Right forelimb (tissue), 1 donor: ENCODE data around the gene BICD1.
"Not testable (repeated sequence)": the region's sequence is repeated elsewhere in the genome, so short reads cannot be mapped to it uniquely, and the experiment has no call there.

Experiments
- DNase-seq: peaks from one replicate; pipeline ENCODE4 v3.0.0-alpha.2; 2018

BICD1 gene

DNA sequence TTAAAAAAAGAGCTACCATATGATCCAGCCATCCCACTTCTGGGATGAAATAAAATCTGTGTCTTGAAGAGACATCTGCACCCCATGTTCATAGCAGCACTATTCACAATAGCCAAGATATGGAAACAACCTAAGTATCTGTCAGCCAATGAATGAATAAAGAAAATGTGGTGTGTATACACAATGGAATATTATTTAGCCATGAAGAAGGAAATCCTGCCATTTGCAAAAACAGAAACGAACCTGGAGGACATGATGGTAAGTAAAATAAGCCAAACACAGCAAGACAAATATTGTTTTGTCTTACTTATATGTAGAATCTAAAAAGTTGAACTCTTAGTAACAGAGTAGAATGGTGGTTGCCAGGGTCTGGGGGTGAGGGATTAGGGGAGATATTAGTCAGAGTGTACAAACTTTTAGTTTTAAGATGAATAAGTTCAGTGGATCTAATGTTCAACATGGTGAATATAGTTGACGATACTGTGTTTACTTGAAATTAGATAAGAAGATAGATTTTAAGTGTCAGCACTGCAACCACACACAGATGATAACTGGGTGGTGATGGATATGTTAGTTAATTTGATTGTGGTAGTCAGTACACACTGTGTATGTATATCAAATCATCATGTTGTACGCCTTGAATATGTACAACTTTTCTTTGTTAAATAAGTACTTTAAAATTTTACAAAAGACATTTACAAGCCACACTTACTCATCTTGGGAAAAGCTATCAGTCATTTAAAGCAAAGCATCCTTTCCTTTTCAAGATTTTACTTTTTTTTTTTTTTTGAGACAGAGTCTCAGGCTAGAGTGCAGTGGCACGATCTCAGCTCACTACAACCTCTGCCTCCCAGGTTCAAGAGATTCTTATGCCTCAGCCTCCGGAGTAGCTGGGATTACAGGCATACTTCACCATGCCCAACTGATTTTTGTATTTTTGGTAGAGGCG, 89.9 kb downstream of the BICD1 start:
- no peak for DNase-seq

DNA sequence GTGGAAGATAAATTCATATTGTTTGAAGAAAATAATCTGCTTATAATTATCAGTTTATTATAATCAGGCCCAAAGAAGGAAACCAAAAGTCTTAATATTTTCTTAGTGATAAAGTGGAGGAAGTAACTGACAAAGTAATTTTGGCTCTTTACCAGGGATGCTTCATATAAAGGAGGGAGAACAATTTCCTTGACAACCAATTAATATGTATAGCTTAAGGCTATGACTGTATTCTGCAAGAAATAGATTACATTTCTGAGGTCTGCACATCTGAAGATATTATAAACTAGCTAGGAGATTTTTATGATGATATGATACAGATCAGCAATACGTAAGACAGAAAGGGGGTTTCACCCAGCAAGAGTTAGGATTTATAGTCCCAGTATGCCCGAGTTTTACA, 90.8 kb downstream of the BICD1 start:
- no peak for DNase-seq

DNA sequence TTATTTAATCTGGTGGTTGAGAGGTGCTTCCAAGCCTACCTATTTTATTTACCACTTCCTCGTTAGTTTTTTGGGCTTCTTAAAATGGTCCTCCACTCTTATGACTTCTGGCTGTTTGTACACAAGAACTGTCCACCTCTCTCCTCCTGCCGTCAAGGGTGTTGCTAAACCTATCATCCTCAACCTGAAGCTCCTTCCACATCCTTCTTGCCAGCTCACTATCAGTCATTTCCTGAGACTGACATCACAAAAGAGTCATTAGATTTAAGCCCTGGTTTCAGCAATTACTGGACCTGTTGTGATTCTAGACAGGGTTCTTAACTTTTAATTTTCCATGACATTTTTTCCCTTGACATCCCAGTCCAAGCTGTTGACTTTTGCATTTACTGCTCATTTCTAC, 91.9 kb downstream of the BICD1 start:
- DNase-seq, result no peak

DNA sequence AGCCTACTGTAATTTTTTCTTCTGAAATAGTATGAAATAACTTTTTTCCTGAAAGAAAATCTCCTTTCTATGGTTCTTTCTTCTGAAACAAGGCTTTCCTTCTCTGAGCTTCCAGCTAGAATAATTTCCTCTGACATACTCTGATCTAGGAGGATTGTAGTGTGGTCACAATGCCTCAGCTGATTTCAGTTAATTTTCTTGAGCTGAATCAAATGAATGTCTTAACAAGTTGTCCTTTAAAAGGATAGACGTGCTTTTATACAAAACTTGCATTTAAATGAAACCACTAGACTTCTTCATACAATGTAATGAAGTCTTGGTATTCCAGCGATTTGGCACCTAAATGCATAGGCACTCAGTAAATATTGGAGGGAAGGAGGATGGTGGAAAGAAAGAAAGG, 94.4 kb downstream of the BICD1 start:
- no peak for DNase-seq

DNA sequence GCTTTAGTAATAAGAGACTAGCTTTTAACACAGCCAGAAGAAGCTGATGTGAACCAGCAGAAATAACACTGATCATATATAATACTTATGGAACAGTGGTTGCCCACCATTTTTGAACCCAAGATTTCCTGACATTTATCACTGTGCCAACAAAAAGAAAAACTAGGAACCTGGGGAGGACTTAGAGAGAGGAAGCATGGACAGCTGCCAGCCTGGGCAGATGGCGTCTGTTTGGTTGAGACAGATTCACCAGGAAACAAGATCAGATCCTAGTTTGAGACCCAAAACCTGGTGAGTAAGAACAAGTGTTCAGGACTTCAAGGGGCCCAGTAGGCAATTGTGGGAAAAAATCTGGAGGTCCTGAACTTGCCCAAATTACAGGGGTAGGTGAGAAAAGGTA, 95.3 kb downstream of the BICD1 start:
- DNase-seq, result no peak

DNA sequence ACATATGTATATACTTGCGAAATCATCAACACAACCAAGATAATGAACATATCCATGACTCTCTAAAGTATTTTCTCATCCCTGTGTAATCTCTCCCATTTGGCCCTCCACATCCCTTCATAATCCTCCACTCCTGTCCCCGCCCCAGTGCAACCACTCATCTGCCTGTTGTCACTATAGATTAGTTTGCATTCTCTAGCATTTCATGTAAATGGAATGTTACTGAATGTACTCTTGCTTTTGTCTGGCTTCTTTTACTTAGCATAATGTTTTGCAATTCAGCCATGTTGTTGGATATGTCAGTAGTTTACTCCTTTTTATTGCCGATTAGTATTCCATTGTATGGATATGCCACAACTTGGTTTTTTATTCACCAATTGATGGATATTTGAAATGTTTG, 99.1 kb downstream of the BICD1 start:
- no peak for DNase-seq

DNA sequence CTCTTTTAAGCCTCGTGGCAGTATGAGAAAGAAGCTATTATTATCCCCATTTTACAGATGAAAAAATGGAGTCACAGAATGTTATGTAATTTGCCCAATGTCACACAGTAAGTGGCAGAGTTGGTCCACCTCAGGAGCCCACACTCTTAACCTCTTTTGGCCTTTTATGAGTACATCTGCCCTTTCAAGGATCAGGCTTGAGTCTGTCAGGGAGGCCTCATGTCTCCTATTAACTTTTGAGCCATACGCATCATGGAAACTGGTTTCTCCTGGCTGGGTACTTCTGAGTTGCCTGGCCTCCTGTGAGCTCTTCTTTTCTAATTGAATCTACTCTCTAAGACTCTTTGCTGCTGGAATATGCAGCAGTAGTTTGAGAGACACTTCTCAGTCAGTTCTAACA, 101.7 kb downstream of the BICD1 start:
- no peak for DNase-seq

DNA sequence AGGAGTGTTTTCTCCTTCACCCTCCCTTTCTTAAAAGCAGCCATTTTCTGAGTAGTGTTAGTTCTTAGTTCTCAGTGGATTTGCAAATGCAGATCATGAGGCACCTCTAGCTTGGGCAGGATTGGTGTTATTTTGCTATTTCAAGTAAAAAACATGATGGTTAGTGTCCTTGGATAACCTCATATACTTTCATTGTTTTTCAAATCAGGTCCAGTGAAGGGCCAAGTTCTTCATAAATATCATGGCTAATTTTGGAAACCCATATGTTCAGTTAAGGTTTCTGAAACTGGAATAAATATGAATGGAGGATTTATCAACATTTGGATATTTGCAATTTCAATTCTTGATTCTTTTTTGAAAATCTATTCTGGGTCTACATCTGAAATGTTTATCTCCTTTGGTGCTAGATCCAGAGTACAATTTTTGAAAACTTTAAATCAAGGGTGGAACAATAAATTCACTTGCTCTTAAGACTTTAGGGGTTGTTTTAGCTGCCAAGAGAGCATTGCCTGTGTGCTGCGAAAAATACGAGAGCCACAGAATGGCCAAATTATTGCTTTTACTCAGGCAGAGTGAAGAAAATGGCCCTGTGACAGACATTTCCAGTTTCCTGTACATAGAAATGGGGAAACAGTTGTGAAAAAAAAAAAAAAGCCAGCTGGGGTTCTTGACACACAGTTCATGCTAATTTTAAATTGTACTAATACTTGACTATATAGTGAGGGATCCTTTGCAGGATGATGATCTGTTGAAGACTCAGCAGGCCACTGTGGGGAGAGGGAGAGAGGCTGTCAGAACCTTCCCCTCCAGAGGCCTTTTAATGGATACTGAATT, 104.6 kb downstream of the BICD1 start:
- no peak for DNase-seq

DNA sequence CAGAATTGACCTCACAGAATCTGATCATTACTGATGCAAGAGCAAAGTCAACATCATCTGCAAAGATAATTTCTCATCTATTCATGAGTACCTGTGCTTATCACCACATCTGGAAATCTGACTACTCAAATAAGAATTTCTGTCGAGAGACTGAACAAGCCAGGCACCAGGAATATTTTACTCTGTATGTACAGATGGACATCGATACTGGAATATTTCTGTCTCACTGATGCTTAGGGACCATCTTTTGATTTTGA, 105.2 kb downstream of the BICD1 start:
- DNase-seq, result no peak

DNA sequence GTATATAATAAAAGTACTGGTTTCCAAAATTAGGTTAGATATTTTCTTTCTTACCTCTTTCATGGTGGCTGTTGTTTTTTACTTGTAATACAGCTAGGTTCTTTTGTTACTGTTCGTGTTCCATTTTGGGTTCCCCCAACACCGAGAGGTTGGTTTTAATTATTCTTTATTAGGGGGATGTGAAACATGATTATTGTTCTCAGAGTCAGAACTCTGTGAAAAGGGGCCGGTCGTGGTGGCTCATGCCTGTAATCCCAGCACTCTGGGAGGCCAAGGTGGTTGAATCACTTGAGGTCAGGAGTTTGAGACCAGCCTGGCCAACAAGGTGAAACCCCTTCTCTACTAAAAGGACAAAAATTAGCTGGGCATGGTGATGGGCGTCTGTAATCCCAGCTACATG, 108.1 kb downstream of the BICD1 start:
- DNase-seq, result no peak

DNA sequence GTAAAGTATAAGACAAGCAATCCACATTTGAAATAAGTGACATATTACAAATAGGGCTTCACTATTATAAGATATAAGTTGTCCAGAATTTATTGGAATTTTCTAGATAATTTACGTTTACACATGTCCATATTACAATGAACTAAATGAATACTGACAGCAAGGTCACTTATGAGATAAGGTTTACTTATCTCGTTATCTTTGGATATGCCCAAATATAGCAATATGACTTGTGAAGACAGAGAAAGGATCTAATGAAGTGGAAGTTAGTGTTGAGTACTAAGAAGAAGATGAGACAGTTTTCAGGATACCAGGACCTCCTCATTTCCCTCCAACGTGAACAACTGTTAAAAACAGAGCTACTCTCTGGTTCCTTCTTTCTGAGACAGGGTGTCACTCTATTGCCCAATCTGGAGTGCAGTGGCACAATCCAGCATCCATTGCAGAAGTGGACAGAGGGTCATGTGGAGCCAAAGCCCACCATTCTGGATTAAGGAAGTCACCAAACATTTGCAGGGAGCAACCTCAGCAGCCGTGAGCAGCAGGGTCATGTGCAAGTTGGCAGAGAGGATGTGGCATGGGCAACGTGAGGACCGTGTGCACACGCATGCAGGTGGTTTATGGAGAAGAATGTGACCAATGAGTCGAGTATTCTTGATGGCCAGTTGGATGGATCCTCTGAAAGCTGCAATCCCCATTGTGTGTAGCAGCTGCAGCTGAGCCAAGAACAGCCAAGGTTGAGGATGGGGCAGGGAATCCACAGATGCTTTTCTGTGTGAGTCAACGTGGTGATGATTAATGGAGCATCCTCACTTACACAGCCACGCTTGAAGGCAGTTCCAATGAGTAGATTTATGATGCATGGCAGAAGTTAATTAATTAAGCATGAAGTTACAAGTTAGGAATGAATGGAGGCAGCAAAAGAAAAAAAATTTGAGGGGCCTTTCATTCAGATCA, 111.0 kb downstream of the BICD1 start:
- DNase-seq, result no peak

DNA sequence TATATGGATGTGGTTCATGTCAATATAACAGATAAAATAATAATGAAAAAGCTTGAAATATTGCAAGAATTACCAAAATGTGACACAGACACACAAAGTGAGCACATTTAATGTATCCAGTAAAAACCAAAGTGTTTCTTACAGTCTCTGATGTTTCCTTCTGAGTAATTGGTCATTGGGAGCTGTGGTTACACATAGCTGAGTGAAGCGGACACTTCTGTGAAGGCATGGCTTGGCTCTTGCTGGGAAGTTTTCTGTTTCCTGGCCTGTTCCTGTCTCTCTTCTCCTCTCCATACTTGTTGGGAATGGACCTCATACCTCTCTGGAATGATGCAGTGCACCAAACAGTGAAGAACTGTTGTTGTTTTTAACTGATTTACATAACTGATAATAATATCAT, 117.3 kb downstream of the BICD1 start:
- no peak for DNase-seq

DNA sequence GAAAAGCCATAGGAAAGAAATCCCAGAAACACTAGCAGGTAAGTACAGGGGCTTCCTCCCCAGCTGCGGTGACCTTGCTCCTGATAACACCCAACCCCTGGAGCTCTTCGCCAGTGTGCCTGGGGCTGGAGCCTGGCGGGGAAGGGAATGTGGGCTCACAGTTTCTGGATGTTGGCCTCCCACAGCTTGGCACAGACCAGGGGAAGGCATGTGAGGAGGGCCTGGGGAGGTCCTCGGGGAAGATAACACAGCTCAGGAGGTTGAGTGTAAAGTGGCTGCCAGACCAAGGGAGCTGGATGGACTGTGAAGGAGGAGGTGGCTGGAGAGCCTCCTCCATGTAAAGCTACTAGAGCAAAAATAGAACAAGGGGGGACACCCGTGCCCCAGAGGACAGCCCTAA, 120.1 kb downstream of the BICD1 start:
- DNase-seq, result no peak

DNA sequence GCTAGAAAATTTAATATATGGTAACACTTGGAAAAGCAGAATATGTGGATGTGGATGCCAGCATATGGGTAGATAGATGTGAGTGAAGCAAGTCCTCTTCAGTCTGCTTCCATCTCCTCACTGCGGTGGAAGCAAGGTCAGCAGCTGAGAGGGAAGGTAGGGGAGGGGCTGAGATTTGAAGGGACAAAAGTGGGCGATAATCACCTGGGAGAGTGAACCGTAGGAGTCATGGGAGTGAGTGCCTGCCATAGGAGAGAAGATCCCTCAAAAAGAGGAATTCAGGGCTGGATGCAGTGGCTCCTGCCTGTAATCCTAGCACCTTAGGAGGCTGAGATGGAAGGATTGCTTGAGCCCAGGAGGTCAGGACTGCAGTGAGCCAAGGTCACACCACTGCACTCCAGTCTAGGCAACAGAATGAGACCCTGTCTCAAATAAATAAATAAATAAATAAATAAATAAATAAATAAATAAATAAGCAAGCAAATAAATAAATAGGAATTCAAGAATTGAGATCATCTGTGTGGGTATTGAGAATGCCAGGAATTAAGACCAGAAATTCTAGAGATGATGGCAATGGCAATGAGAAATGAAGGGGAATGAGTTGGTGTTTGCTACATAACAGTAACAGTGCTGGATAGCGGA, 123.4 kb downstream of the BICD1 start:
- DNase-seq, result no peak

DNA sequence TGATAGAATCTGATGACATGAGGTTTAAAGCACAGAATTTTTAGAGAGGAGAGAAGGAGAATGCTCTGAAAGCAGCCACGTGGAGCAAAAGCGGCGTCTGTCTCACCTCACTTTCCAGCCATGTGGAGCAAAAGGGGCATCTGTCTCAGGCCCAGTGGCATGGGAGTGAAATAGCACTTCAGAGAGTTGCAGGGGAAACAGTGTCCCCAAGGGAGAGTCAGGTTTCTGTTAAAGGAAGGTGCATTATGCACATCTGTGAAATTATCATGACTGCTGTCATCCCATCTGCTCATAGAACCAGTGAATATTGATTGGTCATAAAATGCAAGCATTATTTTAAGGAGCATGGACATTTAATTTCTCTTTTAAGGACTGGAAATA, 124.0 kb downstream of the BICD1 start:
- DNase-seq, result no peak

DNA sequence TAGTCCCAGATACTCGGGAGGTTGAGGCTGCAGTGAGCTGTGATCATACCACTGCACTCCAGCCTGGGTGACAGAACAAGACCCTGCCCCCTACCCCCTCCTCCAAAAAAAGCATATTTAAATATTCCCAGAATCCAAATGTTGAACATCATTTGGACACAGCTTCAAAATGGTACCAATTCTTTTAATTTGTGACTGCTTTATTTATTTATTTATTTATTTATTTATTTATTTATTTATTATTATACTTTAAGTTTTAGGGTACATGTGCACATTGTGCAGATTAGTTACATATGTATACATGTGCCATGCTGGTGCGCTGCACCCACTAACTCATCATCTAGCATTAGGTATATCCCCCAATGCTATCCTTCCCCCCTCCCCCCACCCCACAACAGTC, 124.7 kb downstream of the BICD1 start:
- not testable (repeated sequence) for DNase-seq

DNA sequence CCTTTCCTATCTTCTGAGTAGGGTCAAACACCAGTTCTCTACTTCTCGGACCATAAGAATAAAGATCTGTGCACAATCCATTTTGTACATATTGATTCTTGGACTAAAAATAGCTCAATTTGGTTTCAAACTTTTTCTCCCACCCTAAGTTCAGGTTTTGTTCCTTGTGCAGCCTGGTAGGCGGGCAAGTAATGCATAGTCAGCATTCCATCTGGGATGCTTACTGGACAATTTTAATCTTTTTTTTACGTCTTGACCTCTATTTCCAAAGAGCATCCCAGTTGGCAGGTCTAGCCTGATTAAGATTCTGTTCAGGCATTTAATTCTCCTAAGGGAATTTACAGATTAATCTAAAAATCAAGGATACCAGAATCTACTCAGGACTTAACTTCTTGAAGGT, 126.9 kb downstream of the BICD1 start:
- DNase-seq, result no peak

DNA sequence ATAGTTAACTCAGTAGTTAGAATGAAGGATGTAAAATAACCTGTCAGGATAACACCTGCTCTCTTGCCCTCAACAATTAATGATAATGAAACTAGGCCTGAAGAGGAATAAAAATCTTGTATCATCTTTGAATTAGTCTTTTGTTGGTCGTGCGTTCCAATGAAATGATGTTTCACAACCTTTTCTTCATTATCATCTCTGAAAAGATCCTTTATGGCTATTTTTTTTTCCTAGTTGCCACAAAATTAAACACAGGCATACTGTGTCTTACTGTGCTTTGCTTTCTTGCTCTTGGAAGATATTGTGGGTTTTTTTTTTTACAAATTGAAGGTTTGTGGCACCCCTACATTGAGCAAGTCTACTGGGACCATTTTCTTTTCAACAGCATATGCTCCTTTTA, 128.6 kb downstream of the BICD1 start:
- DNase-seq, result no peak

DNA sequence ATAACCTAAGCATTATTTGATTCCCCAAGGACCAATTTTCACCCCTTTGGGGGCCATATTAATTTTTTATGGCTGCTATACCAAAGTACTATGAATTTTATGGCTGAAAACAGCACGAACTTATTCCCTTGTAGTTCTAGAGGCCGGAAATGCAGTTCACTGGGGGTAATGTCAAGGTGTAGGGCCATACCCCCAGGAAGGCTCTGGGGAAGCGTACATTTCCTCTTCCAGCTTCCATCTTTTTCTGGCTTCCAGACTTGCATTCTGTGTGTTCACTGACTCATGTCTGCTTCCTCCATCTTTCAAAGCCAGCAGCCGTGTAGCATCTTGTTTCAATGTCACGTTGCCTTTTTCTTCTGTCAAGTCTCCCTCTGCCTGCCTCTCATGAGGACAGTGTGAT, 133.5 kb downstream of the BICD1 start:
- no peak for DNase-seq

DNA sequence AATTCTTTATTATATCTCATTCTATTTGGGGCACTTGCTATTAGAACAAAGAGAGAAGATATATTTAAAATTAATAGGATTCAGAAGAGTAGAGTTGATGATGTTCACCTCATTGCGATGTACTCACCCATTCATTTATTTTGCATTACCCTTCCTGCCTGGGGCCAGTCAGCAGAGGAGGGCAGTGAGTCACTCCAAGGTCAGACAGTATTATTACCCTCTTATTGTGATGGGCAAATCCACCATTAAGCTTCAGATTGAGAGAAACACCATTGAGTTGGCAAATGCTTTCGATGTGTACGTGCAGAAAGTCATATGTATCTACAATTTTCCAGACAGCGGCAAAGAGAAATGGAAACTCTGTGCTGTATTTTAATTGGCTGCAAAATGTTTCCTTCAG, 134.2 kb downstream of the BICD1 start:
- no peak for DNase-seq

DNA sequence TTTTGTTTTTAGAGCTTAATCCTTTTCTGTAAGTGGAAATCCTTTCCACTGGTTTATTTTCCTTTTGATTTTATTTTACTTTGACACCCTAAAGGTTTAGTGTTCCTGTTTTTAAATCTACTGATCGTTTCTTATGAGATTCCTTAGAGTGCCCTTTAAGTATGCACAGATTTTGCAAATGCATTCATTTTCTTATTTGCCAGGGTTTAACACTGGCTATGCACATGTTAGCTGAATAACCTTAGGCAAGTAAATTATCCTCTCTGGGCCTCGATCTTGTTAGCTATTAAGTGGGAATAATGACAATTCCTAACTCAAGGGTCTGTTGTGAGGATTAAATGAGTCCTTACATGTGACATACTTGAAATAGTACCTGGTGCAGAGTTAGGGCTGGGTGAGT, 136.0 kb downstream of the BICD1 start:
- no peak for DNase-seq

DNA sequence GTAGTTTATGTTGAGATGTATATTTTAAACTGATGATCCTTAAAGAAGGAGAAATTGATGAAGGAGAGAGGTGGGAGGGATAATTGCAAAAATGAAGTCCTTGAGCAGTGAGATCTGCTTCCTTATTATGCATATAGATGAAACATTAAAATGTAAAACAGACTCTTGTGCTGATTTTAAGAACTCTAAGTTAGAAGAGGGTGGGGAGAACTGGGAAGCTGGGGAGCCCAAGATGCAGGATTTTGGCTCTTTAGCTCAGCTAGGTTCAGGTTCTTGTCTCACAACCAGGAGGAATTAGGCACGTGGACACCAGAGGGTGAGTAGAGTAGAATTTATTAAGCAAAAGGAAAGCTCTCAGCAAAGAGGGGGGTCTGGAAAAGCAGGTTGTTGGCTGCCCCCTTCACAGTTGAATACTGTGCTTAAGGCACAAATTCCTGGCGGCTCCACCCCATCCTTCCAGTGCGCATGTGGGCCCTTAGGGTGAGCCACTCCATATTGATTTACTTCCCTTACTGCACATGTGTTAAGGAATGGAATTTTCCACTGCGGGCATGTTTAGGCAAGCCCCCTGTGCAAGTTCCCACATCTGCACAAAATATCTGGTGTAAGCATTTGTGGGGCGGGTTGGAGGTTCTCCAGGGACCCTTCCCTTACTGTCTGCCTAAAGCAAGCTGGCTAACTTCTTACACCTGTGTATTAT, 141.9 kb downstream of the BICD1 start:
- DNase-seq, result no peak
